GM12872 (cell line): ENCODE data around the gene CYB561A3.

Experiments
- CTCF ChIP-seq: IDR thresholded peaks from 3 replicates; pipeline ENCODE4 v1.5.1; 2011; ENCODE audit warnings: low read depth, mild to moderate bottlenecking, low read length, moderate library complexity; ENCODE audit not compliant: insufficient read depth

CYB561A3 gene

GRCh38 chr11:61377461-61378160, 15.9 kb upstream of the CYB561A3 start:
- no peak for TF ChIP-seq CTCF

GRCh38 chr11:61375761-61376108, 14.1 kb upstream of the CYB561A3 start:
- no peak for TF ChIP-seq CTCF

DNA sequence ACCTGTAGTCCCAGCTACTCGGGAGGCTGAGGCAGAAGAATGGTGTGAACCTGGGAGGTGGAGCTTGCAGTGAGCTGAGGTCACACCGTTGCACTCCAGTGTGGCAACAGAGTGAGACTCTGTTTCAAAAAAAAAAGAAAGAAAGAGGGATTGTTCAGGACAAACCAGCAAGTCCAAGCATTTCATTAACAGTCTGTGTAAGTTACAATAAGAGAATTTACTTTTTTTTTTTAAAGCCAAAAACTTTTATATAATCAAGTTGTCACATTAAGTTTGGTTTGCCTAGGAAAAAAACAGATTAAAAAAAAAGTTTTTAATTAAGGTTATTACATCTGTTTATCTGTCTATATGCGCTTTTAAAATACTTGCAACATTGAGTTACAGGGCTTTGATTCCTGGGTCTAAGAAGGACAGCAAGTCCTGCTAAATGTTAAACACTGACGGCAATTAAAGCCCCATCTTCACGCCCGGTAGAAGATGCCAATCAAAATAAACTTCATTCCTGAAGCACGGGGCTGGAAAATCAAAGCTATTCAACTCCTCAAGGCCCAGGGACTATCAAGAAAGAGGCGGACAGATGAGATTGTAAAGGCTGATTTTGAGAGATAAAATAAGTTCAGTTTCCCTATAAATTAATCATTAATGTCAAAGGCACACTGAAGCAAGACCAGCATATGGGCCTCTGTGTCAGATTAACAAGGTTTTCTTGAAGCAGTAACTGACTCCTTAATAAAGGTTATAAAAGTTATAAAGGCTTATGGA, 11.2 kb upstream of the CYB561A3 start:
- no peak for TF ChIP-seq CTCF

- no peak for TF ChIP-seq CTCF
Measured at GRCh38 chr11:61370349-61371005, 8.8 kb upstream of the CYB561A3 start.

- TF ChIP-seq CTCF: no peak
Measured at GRCh38 chr11:61369372-61370348, 8.0 kb upstream of the CYB561A3 start.

DNA sequence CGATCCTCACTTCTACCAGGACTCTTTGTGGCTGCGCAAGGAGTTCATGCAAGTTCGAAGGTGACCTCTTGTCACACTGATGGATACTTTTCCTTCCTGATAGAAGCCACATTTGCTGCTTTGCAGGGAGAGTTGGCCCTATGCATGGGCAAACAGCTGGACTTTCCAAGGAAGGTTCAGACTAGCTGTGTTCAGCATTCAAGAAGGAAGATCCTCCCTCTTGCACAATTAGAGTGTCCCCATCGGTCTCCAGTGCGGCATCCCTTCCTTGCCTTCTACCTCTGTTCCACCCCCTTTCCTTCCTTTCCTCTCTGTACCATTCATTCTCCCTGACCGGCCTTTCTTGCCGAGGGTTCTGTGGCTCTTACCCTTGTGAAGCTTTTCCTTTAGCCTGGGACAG, 7.0 kb upstream of the CYB561A3 start:
- TF ChIP-seq CTCF: no peak

- no peak for TF ChIP-seq CTCF
Measured at GRCh38 chr11:61367406-61367805, 5.7 kb upstream of the CYB561A3 start.
